Muscle of back (tissue), 11 donors: ENCODE data around the gene FBXO42. TPM values are rescaled to one million over a fixed set of nuclear protein-coding genes. Genes with fewer than 3 reads are reported as not detected.

Source experiments
- DNase-seq, 3 donors: peaks; one replicate each; pipeline versions ENCODE4 v3.0.0 to v3.0.0-alpha.2; 2013
- polyA plus RNA-seq, 10 donors: library from polyadenylated mRNA; unstranded; fragments of 120-200 nt; gene quantifications; one replicate each; pipeline ENCODE4 v1.2.1, GENCODE V29; 2013; ENCODE audit not compliant: insufficient read length in 10 of 10

The FBXO42 gene
- polyA plus RNA-seq, 10 donors, result 13.5 to 17.9 (median 16.8) TPM

DNA sequence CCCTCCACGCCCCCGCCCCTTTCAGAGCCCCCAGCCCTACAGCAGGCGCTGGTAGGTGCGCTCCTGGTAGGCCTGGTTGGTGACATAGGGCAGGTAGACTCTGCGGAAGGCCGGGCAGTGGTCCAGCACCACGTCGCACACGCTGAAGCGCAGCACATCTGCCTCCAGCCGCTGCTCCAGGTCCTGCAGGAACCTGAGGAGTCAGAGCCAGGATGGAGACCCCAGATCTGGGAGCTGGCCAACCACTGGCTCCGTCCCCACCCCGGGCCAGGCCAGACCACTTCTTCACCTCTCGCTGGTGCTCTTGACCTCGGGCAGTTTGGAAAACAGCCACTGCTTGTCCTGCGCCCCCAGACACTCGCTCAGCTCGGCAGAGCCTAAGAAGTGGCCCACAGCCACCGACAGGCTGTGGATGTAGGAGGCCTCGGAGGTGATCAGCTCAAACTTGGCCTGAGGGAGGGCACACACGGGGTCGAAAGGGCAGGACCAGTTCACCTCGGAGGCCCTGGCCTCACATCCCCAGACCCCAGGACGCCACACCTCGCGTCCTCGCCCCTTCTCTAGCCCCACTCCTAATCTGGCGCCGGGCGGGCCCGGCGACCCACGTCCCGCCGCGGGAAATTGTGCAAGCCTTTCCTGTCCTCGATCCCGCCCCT is 146.3 kb downstream of the FBXO42 start:
- no peak for DNase-seq

GRCh38 chr1:16205334-16205671 is 147.0 kb downstream of the FBXO42 start:
- no peak for DNase-seq

DNA sequence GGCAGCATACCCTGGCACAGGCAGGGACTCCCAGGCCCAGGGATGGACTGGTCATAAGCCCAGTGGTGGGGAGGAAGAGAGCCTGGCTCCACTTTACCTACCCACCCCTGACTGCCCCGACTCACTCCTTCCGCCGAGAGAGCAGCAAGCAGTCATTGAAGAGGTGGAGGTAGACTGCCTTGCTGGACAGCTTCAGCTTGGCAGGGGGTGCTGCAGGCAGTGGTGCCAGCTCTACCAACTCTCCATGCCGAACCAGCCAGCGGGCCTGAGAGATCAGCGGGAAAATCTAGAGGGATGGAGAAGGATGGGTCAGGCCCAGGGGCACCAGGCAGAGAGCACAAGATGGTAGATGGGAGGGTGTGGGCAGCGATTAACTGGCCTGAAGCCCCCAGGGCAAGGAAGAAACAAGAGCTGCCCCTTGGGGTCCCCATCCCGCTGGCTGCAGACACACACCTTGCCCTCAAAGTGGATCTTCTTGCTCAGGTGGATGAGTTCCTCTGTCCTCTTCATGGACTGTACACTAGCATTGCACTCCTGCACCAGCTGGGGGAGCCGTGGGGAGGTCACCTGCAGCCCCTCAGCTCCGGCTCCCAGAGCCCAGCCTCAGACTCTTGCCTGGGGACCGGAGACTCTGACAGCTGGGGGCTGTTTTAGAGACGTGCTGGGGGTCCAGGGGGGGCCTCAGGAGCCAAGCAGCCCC is 147.5 kb downstream of the FBXO42 start:
- no peak for DNase-seq

- DNase-seq, result no peak
Measured at GRCh38 chr1:16204216-16204615, 148.1 kb downstream of the FBXO42 start.

GRCh38 chr1:16203550-16203949 is 148.7 kb downstream of the FBXO42 start:
- no peak for DNase-seq

DNA sequence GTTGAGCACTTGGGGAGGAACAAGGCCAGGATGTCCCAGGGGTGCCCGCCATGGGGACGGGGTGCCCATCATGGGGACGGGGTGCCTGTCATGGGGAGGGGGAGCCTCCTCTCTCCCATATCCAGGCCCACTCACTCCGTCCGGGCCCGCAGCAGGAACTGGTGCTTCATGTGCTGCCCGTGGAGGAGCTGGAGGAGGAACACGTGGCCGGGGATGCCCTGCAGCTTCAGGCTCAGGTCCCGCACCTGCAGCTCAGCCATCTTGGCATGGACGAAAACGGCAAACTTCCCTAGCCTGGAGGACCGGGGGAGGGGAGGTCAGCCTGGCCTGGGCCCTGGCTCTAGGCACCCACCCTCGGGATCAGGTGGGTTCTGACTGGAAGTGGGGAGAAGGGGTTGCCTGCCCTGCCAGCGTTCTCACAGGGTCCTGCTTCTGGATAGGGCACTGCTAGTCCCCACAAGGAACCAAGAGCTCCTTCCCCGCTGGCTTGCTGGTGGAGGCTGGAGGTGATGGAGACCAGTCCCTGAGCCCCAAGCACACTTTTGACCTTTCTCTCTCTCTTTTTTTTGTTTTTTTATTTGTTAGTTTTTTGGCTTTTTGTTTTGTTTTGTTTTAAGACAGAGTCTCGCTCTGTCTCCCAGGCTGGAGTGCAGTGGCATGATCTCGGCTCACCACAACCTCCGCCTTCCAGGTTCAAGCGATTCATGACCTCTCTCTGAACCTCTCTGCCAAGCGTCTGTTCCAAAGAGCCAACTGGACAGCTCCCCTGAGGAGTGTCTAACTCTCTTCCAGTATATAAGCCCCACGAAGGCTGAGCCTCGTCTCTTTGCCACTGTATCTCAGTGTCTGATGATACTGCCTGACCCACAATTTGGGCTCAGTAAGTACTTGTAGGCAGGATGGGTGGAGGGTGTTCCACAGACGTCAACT is 149.7 kb downstream of the FBXO42 start:
- no peak for DNase-seq

DNA sequence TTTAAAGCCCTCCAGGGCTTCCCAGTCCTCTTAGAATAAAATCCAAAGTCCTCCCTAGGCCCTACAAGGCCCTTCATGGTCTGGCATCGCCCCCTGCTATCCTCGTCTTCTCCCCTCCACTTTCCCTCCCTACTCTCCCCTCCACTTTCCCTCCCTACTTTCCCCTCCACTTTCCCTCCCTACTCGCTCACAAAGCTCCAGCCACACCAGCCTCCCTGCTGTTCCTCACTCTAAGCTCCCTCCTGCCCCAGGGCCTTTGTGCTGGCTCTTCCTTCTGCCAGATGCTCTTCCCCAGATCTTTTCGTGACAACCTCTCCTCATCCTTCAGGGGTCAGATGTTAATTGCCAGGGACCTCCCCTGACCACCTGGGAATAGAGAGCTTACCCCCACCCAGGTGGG is 152.6 kb downstream of the FBXO42 start:
- no peak for DNase-seq

DNA sequence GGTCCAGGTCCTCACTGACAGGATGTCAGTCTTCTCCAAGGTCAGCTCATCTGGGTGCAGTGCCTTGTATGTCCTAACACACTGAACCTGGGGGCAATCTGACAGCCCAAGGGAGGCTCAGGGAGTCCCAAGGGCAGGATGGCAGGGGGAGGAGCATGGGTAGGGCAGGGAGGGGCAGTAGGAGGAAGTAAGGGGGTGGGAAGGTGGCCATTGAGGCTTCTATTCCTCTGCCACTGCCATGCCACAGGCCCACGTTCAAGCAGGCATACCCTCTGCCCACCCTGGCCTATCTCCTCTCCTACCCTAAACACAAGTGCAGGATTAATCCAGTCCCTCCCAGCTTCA is 153.2 kb downstream of the FBXO42 start:
- no peak for DNase-seq

GRCh38 chr1:16198444-16199156 is 153.7 kb downstream of the FBXO42 start:
- DNase-seq, result no peak

GRCh38 chr1:16196874-16197273 is 155.4 kb downstream of the FBXO42 start:
- no peak for DNase-seq

Other genes starting within 250 kb of the FBXO42 start
- gene EPHA2, start 196.4 kb downstream of the FBXO42 start, polyA plus RNA-seq, result 1 to 10 TPM; 5.6 to 9.2 (median 7.0) TPM
- gene ARHGEF19, start 139.8 kb downstream of the FBXO42 start, polyA plus RNA-seq, result 10 to 100 TPM in 2 of 10 donors, 1 to 10 TPM in 8; 1.7 to 12.4 (median 2.8) TPM
- gene CPLANE2, start 115.3 kb downstream of the FBXO42 start, polyA plus RNA-seq, result 1 to 10 TPM; 1.2 to 3.6 (median 2.3) TPM
- gene SZRD1, start 14.8 kb upstream of the FBXO42 start, polyA plus RNA-seq, result 10 to 100 TPM; 65.4 to 97.0 (median 84.6) TPM
- gene SPATA21, start 84.9 kb upstream of the FBXO42 start, polyA plus RNA-seq, result under 1 TPM in 6 of 10 donors, not detected in 4; 0.12 to 0.86 (median 0.17) TPM
- gene NECAP2, start 88.2 kb upstream of the FBXO42 start, polyA plus RNA-seq, result 10 to 100 TPM; 31.1 to 45.6 (median 35.8) TPM
- gene RNU1-1, start 161.8 kb upstream of the FBXO42 start, polyA plus RNA-seq, result 1 to 10 TPM in 1 of 10 donors, not detected in 9; 1.2 TPM